Stimulated activated CD8-positive, alpha-beta memory T cell treated with anti-CD3 and anti-CD28 coated beads, Interleukin-7, amount 100 ng/mL, for 24 hours (primary cell): ENCODE results near the gene SLC15A1.

Source experiments
- DNase-seq: peaks from one replicate; pipeline ENCODE4 v3.0.0-alpha.2; 2020; ENCODE audit warnings: low read depth

Gene SLC15A1

DNA sequence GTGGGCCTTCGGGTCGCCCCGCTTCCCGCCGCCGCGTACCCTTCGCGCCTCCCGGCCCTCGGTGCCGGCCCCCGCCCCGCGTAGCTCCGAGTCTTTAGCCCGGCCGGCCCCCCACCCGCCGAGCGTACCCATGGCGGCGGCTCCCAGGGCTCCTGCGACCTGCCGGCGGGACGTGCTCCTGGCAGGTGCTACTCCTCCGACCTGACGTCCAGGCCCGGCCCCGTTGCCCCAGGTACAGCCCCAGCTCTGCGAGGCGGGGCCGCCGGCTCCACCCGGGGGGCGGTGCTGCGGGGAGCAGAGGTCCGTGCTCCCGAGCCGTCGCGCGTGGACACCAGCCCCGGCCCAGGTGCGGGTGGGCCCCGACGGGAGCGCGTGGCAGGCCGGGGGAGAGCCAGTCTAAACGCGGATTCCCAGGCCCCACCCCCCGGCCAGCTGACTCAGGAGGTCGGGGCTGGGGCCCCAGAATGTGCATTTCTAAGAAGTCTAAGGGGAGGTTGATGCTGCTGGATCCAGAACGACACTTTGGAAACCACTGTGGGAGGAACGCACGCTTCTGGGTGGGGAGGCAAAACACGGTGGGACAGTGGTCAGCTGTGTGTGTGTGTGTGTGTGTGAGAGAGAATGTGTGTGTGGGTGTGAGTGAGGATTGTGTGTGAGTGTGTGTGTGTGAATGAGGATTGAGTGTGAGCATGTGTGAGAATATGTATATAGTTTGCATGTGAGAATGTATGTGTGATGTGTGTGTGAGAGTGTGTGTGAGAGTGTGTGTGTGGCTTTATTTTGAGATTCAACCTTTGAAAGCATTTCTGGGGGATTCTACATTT is at the start of gene SLC15A1:
SLC15A1 (minus strand) TSS at position 206 of the 824 bp plus-strand sequence; CDS start at position 132, 74 bp downstream.
- no peak for DNase-seq

DNA sequence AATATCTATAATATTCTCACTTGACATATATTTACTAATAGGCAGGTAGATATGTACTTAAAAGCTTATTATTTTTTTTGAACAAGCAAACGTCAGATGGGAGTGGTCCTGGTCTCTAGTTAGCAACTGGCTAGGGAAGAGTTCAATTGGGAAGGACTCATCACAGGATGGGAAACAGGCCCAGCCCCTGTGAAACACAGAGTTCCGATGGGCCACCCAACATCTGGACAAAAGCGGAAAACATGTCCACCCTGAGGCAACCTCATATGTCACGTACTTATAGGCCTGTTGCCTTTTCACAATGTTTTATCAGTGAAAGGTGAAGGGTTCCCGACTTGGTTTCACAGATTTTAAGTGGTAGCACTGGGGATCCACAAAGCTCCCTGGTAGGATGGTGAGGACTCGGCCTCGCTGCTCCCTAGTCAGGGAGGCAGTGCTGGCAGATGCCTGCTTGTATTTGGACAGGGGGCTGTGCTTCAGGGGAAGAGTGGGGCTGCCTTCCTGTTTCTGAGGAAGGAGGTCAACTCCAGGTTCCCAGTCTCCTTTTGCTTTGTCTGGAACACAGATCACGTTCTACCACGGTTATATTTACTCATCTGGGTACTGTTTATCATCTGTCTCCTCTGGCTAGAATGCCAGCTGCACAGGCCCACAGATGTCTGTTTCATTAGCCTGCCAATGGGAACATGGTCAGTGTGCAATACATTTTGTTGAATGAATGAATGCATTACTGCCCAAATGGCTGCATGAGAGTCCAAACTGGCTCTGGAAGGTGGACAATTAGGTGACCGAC is 49.4 kb upstream of the SLC15A1 start:
- DNase-seq: no peak

- no peak for DNase-seq
Measured at GRCh38 chr13:98800078-98800477, 47.6 kb upstream of the SLC15A1 start.

GRCh38 chr13:98798849-98799645 is 46.6 kb upstream of the SLC15A1 start:
- DNase-seq: no peak

GRCh38 chr13:98797456-98797855 is 45.0 kb upstream of the SLC15A1 start:
- DNase-seq: no peak

DNA sequence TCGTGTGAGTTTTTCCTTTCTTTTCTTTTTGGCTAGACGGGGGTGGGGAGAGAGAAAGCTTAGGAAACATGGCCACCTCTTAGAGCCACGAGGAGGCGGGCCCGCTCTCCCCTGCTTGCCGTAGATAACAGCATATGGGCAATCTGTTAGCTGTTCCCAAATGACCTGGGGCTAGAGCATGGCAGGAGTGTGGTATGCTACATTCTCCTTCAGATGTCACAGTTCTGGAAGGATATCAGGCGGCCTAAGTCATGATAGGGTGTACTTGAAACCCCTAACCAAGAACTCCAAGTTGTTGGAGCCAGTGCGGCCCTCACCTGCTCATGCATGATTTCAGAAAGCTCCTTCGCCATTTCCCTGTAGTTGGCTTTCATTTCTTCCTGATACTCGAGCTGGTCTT is 44.3 kb upstream of the SLC15A1 start:
- no peak for DNase-seq

- DNase-seq: no peak
Measured at GRCh38 chr13:98796191-98796590, 43.7 kb upstream of the SLC15A1 start.

DNA sequence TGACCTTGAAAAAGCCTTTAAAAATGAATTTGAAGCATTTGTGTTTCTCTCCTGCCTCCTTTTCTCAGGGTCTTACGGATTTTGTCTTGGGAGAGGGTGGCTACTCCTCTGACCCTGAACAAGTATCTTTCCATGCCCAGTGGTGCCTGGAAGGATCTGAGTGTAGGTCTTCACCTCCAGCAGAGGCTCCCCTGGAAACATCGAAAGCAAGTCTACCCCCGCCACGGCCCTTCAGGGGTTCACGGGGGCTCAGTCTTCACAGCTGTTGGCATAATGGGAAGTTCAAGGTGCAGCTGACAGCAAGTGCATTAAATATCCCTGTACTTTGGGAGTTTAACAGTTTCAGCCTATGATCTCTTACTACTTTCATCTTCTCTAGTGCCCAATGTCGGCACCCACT is 42.7 kb upstream of the SLC15A1 start:
- DNase-seq: no peak

GRCh38 chr13:98794498-98794897 is 42.0 kb upstream of the SLC15A1 start:
- no peak for DNase-seq

GRCh38 chr13:98792785-98793495 is 40.5 kb upstream of the SLC15A1 start:
- no peak for DNase-seq

- DNase-seq: no peak
Measured at GRCh38 chr13:98792321-98792720, 39.8 kb upstream of the SLC15A1 start.

DNA sequence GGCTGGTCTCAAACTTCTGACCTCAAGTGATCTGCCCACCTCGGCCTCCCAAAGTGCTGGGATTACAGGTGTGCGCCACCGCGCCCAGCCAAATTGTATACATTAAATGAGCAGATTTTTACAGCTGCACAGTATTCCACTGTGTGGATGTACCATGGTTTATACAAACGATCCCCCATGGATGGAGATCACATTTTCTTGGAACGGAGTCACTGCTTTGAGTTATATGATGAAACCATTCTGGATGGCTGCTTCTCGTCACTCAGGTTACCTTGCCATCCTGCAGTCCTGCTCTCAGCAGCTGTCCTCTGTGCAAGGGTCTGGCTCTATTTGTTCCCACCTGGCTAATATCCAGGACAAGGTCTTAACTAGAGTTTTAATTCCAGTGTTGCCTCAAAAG is 39.1 kb upstream of the SLC15A1 start:
- no peak for DNase-seq

GRCh38 chr13:98787996-98788395 is 35.5 kb upstream of the SLC15A1 start:
- DNase-seq: no peak

GRCh38 chr13:98787173-98787572 is 34.7 kb upstream of the SLC15A1 start:
- no peak for DNase-seq

- no peak for DNase-seq
Measured at GRCh38 chr13:98786023-98786422, 33.6 kb upstream of the SLC15A1 start.

- DNase-seq: no peak
Measured at GRCh38 chr13:98785405-98785804, 32.9 kb upstream of the SLC15A1 start.

DNA sequence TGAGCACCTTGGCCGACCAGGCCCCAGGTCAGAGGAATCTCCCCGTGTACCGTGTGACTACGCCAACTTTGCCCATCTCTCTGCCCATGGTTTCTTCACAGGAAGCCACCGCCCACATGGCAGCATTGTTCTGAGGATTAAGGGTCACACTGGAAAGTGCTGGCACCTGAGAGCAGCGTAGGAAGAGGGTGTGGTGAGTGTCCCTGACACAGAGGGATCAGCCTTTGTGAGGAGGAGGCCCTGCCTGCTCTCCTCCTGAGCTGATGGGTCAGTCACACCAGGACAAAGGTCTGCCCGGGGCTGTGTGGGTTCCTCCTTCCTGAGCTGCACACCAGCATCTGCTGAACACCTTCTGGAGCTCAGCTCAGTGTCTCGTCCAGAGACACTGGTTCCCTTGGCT is 32.2 kb upstream of the SLC15A1 start:
- no peak for DNase-seq

- no peak for DNase-seq
Measured at GRCh38 chr13:98783856-98784478, 31.5 kb upstream of the SLC15A1 start.

- no peak for DNase-seq
Measured at GRCh38 chr13:98782654-98783053, 30.2 kb upstream of the SLC15A1 start.

DNA sequence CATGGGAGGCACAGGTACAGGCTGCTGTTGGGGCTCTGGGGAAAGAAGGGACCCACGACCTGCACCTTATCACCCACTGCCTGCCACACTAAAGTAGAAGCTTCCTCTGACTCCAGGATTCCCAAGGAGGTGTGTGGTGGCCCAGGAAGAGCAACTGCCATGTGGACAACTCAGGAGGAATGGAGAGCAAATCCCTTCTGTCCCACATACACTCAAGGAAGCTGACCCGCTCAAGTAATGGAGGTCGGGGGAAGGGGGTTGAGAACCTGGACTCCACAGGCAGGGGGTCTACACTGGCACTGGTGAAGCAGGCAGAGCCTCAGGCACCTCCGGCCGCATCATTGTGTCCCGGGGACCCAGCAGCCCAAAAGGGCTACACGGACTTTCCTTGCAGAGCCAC is 29.4 kb upstream of the SLC15A1 start:
- no peak for DNase-seq

GRCh38 chr13:98781470-98781869 is 29.0 kb upstream of the SLC15A1 start:
- DNase-seq: no peak
